HepG2 (cell line): ENCODE results near the gene ADIPOR2. TPM values are rescaled to one million over a fixed set of nuclear protein-coding genes. Genes with fewer than 3 reads are reported as not detected.

Source experiments
- ATAC-seq: fragments of 200-7000 bp; cut with Tn5 transposase; 3 replicates; pipeline ENCODE4 v1.9.1; 2020; ENCODE audit warnings: mild to moderate bottlenecking, moderate library complexity
- BruUV-seq: library from RNA; stranded (reverse); fragments of 400-500 nt; replicated peaks from 2 replicates; lab custom pipeline; 2021; lab: Mats Ljungman, UMichigan
- CTCF ChIA-PET: fragments of 300-600 bp; formaldehyde crosslinking; extraction: SDS; loops from one replicate; lab custom pipeline; 2021; ENCODE audit warnings: low total read pairs, inconsistent platforms, low intra/inter-chr PET ratio; lab: Yijun Ruan, JAX
- POLR2A ChIA-PET: fragments of 350-600 bp; sonication (Branson Sonifier 250); formaldehyde crosslinking; loops from one replicate; lab custom pipeline; 2020; ENCODE audit warnings: antibody characterized with exemption, inconsistent platforms; lab: Yijun Ruan, JAX
- DNase-seq: peaks from one replicate; pipeline ENCODE4 v3.0.0-alpha.2; 2015; ENCODE audit warnings: low spot score
- FAIRE-seq: peaks from 3 replicates; lab custom pipeline; 2011; peaks lifted over from hg19 to GRCh38; lab: Jason Lieb, UNC
- H2AFZ ChIP-seq: one replicate; pipeline ENCODE4 v1.6.1; 2011; ENCODE audit warnings: low read length, inconsistent platforms
- H3K27ac ChIP-seq: fragments of 300-600 bp; 3 replicates; pipeline ENCODE4 v1.8.0; 2011; ENCODE audit warnings: mixed run types, mild to moderate bottlenecking, mixed read lengths, low read length, inconsistent platforms; ENCODE audit not compliant: insufficient read depth; ENCODE audit errors: extremely low read length
- H3K27me3 ChIP-seq, 2 experiments: fragments of 200-600 bp in 1 of 2; 2 replicates in 1 of 2; 3 replicates in 1 of 2; pipeline versions ENCODE4 v1.6.0 to v1.8.0; 2011; ENCODE audit warnings: low read length in 2 of 2, mild to moderate bottlenecking in 2 of 2, moderate library complexity in 2 of 2, inconsistent platforms in 1 of 2; ENCODE audit not compliant: insufficient read depth in 2 of 2, control insufficient read depth in 1 of 2
- H3K36me3 ChIP-seq, 2 experiments: fragments of 200-600 bp in 1 of 2; replicated peaks in 1 of 2; 2 replicates in 1 of 2; 3 replicates in 1 of 2; pipeline versions ENCODE4 v1.5.1 to v1.8.0; 2011; ENCODE audit warnings: low read length in 2 of 2, inconsistent platforms in 1 of 2; ENCODE audit not compliant: insufficient read depth in 2 of 2, control insufficient read depth in 1 of 2
- H3K4me1 ChIP-seq: 2 replicates; pipeline ENCODE4 v1.5.1; 2012; ENCODE audit warnings: low read length, inconsistent platforms; ENCODE audit not compliant: insufficient read depth
- H3K4me2 ChIP-seq: 2 replicates; pipeline ENCODE4 v1.6.0; 2011; ENCODE audit warnings: low read depth, low read length, inconsistent platforms
- H3K4me3 ChIP-seq, 3 experiments: fragments of 200-600 bp in 1 of 3; sonication (generic), shearing (Covaris generic) in 1 of 3; replicated peaks in 1 of 3; 2 replicates each; pipeline ENCODE4 v1.5.1; 2011 to 2016; ENCODE audit warnings: low read length in 3 of 3, inconsistent platforms in 2 of 3, low read depth in 2 of 3, mild to moderate bottlenecking in 2 of 3, control low read depth in 1 of 3, mixed read lengths in 1 of 3; ENCODE audit not compliant: insufficient read depth in 1 of 3
- H3K79me2 ChIP-seq: one replicate; pipeline ENCODE4 v1.6.1; 2011; ENCODE audit warnings: low read length, inconsistent platforms; ENCODE audit not compliant: insufficient read depth
- H3K9ac ChIP-seq: 2 replicates; pipeline ENCODE4 v1.6.0; 2011; ENCODE audit warnings: mild to moderate bottlenecking, low read depth, low read length, inconsistent platforms; ENCODE audit not compliant: insufficient read depth
- H3K9me3 ChIP-seq: 2 replicates; pipeline ENCODE4 v1.5.1; 2012; ENCODE audit warnings: mild to moderate bottlenecking, low read length
- H4K20me1 ChIP-seq: 2 replicates; pipeline ENCODE4 v1.6.0; 2011; ENCODE audit warnings: inconsistent platforms, mild to moderate bottlenecking, low read length, moderate library complexity; ENCODE audit not compliant: insufficient read depth
- AGO2 ChIP-seq: fragments of 200-400 bp; formaldehyde crosslinking; optimal IDR thresholded peaks from 2 replicates; pipeline ENCODE3; 2017; ENCODE audit warnings: mild to moderate bottlenecking, low read depth, low read length, moderate library complexity
- CREB1 ChIP-seq, 2 experiments: fragments of 450-650 bp in 1 of 2; IDR thresholded peaks; 2 replicates each; pipeline ENCODE4 v1.6.1; 2016 to 2017; ENCODE audit warnings: control low read depth in 1 of 2, mild to moderate bottlenecking in 1 of 2, missing compliant biosample characterization in 1 of 2, missing genetic modification characterization in 1 of 2
- MATR3 ChIP-seq: sonication (generic); formaldehyde crosslinking; IDR thresholded peaks from 2 replicates; pipeline ENCODE4 v1.4.0; 2020; ENCODE audit warnings: missing genetic modification reagents
- MTF2 ChIP-seq: sonication (generic); formaldehyde crosslinking; IDR thresholded peaks from 2 replicates; pipeline ENCODE4 v1.5.0; 2020; ENCODE audit warnings: missing genetic modification reagents, borderline replicate concordance
- MYC ChIP-seq: sonication (generic); formaldehyde crosslinking; IDR thresholded peaks from 2 replicates; pipeline ENCODE4 v1.9.0; 2021; ENCODE audit warnings: missing genetic modification reagents, borderline replicate concordance
- RNF2 ChIP-seq: fragments of 450-650 bp; conservative IDR thresholded peaks from 2 replicates; pipeline ENCODE4 v1.6.1; 2016; ENCODE audit warnings: low read depth
- SMYD3 ChIP-seq: sonication (generic); formaldehyde crosslinking; IDR thresholded peaks from 2 replicates; pipeline ENCODE4 v1.8.1; 2023; ENCODE audit warnings: mild to moderate bottlenecking, missing genetic modification reagents
- STAG1 ChIP-seq: sonication (generic); formaldehyde crosslinking; IDR thresholded peaks from 2 replicates; pipeline ENCODE4 v1.4.0; 2020; ENCODE audit warnings: missing genetic modification reagents
- TAF1 ChIP-seq: sonication (generic); formaldehyde crosslinking; IDR thresholded peaks from 2 replicates; pipeline ENCODE4 v1.4.0; 2020; ENCODE audit warnings: missing genetic modification reagents
- ZMAT3 ChIP-seq: sonication (generic); formaldehyde crosslinking; conservative IDR thresholded peaks from 2 replicates; pipeline ENCODE4 v1.7.0; 2021; ENCODE audit warnings: missing genetic modification reagents
- ZNF275 ChIP-seq: sonication (generic); formaldehyde crosslinking; IDR thresholded peaks from 2 replicates; pipeline ENCODE4 v1.8.0; 2022; ENCODE audit warnings: missing genetic modification reagents, mild to moderate bottlenecking, inconsistent platforms, borderline replicate concordance
- ZNF292 ChIP-seq: sonication (generic); formaldehyde crosslinking; IDR thresholded peaks from 2 replicates; pipeline ENCODE4 v1.8.1; 2022; ENCODE audit warnings: mild to moderate bottlenecking, low read depth, missing genetic modification reagents, borderline replicate concordance
- ZNF318 ChIP-seq: sonication (generic); formaldehyde crosslinking; IDR thresholded peaks from 2 replicates; pipeline ENCODE4 v1.4.0; 2020; ENCODE audit warnings: mild to moderate bottlenecking, missing genetic modification reagents
- ZNF484 ChIP-seq: sonication (generic); formaldehyde crosslinking; IDR thresholded peaks from 2 replicates; pipeline ENCODE4 v1.5.1; 2020; ENCODE audit warnings: mild to moderate bottlenecking, low read depth, missing genetic modification reagents, borderline replicate concordance
- ZNF510 ChIP-seq: sonication (generic); formaldehyde crosslinking; IDR thresholded peaks from 2 replicates; pipeline ENCODE4 v1.4.0; 2020; ENCODE audit warnings: low read depth, mild to moderate bottlenecking, missing genetic modification reagents
- WGBS: methylation state at CpG from one replicate; pipeline ENCODE4 v1.1.6; 2017; ENCODE audit warnings: low lambda C conversion rate; 5-methylcytosine and 5-hydroxymethylcytosine counted together
- in situ Hi-C: cut with HindIII; loops from 2 replicates; pipeline ENCODE4 v1.10.0; 2017; ENCODE audit warnings: low pct_unique_long_range_greater_than_20kb; ENCODE audit not compliant: extremely low pct_ligation_motif_present
- intact Hi-C: fragments of 100-400 bp; cut with micrococcal nuclease; formaldehyde crosslinking; loops from one replicate; pipeline ENCODE4 v1.10.0; 2022; ENCODE audit not compliant: unreplicated experiment
- polyA plus RNA-seq, 8 experiments: library from polyadenylated mRNA; depleted of rRNA in 3 of 8; stranded (reverse) in 7 of 8; unstranded in 1 of 8; fragments of >200 nt; fragmentation: Illumina TruSeq in 4 of 8; extraction: Trizol in 4 of 8; gene quantifications; 2 replicates each; pipeline versions ENCODE4 v1.2.1 to v1.2.3, GENCODE V29; 2011 to 2016; ENCODE audit warnings: low read depth in 4 of 8, missing spikeins in 1 of 8, mixed read lengths in 1 of 8; ENCODE audit not compliant: insufficient read depth in 1 of 8
- total RNA-seq, 5 experiments: library from RNA; depleted of rRNA; stranded (reverse); fragments of >200 nt; fragmentation: Illumina TruSeq; extraction: Trizol; gene quantifications; 2 replicates each; pipeline ENCODE4 v1.2.3, GENCODE V29; 2016; ENCODE audit warnings: low read depth in 1 of 5

The ADIPOR2 gene
- total and polyA plus RNA-seq, 2 of the 13 experiments (the other 11 are each of a cell fraction or from before 2014, with no cell fraction given): 35.2 to 52.2 TPM

- no peak for TF ChIP-seq ZNF318 (CRISPR knock-in tag)
Measured at GRCh38 chr12:1723721-1724120, 32.9 kb downstream of the ADIPOR2 start (continued).

- no TSS peak for BruUV-seq
Measured at GRCh38 chr12:1724250-1724649, 33.4 kb downstream of the ADIPOR2 start.

More at GRCh38 chr12:1724250-1724649, 33.4 kb downstream of the ADIPOR2 start:
- no peak for DNase-seq
- H3K4me2 ChIP-seq: no peak overlapping the region
- 99% methylated on average over 3 of the region's 3 CpGs for WGBS
- no peak overlapping the region for H3K9ac ChIP-seq
- TF ChIP-seq ZNF275 (CRISPR knock-in tag) (no peak), ZNF484 (CRISPR knock-in tag) (no peak), ZNF510 (CRISPR knock-in tag) (no peak), SMYD3 (CRISPR knock-in tag) (no peak), ZNF292 (CRISPR knock-in tag) (no peak), MTF2 (no peak), STAG1 (no peak), TAF1 (CRISPR knock-in tag) (no peak), CREB1 (IDR thresholded peaks at IDR 0.05) (no peak), CREB1 (CRISPR knock-in tag; IDR thresholded peaks at IDR 0.05) (no peak), AGO2 (no peak), MYC (CRISPR knock-in tag) (no peak), RNF2 (no peak), ZMAT3 (no peak), MATR3 (CRISPR knock-in tag) (no peak)
- FAIRE-seq: no peak
- intact Hi-C loops: no loop called here
- no peaks in the 10 kb centered on the region for H3K9me3 ChIP-seq
- H3K27me3 ChIP-seq: no peaks in the 10 kb centered on the region
- no peak overlapping the region for H2AFZ ChIP-seq
- ChIA-PET CTCF (no interaction called here), POLR2A (no interaction called here)
- H4K20me1 ChIP-seq: peaks cover 43% of the 10 kb centered on the region
- no peak for ATAC-seq
- no peak overlapping the region for H3K27ac ChIP-seq
- no peak overlapping the region for H3K4me3 ChIP-seq
- H3K36me3 ChIP-seq: peaks cover 0 to 17% of the 10 kb centered on the region in 2 experiments; a peak in 3 of 5 replicates
- peaks cover 85% of the 10 kb centered on the region for H3K79me2 ChIP-seq
- in situ Hi-C loops: no loop called here
- peaks cover 85% of the 10 kb centered on the region for H3K4me1 ChIP-seq
